ENCODE results near the gene CFAP73. TPM values are rescaled to one million over a fixed set of nuclear protein-coding genes. Genes with fewer than 3 reads are reported as not detected.
A peak's percentile ranks its signal among the peaks of the same experiment; 100 is the strongest.

CFAP73 gene
- total and polyA plus RNA-seq, 2 of the 8 experiments (the other 6 are each of a cell fraction or from before 2014, with no cell fraction given), result 0.45 to 0.56 TPM

DNA sequence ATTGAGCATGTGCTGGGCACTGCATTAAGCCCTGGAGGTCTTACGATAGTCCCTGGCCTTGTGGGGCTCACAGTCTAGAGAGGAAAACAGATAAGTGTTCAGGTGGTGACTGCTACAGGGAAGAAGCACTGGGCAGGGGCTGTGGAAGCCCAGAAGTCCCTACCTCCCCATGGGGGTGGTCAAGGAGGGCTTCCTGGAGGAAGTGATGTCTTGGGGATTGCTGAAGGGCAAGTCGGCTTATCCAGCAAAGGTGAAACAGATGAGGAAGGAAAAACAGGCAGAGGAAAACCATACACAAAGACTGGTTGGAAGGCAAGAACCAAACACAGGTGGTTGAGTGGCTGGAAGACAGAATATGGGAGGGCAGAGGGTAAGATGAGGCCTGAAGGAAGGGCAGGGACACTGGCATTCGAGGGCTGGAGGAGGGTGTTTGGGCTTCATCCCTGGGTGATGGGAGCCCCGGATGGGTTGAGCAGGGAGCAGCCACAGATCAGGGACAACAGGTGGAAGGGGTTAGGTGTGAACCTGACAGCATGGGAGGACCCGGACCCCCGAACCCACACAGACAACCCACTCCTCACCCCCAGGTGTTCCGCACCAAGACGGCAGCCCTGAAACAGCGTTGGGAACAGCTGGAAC lies 2.8 kb downstream of the CFAP73 start:
- peaks cover 1 to 34% (median 26%) of the 10 kb centered on the region in 4 experiments for H3K27me3 ChIP-seq (replicated peaks in 1 of 4; ENCODE audit: control insufficient read depth in 3 of 4, extremely low read depth in 1 of 4, insufficient read depth in 3 of 4, low read length in 3 of 4)
- H3K79me2 ChIP-seq (ENCODE audit: control insufficient read depth in 1 of 2, insufficient read depth in 2 of 2, low read length in 2 of 2), result no peaks in the 10 kb centered on the region
- H2BK15ac ChIP-seq (ENCODE audit: low read length), result peak overlapping the region; percentile 65
- no peak overlapping the region for H3K23ac ChIP-seq (ENCODE audit: insufficient read length)
- H3K9ac ChIP-seq (replicated peaks in 1 of 4; ENCODE audit: extremely low read depth in 1 of 4, low read depth in 3 of 4, low read length in 3 of 4), result no peak overlapping the region
- ChIA-PET POLR2A (ENCODE audit: partially characterized antibody) (interaction anchor here (1.0 to 3.8 kb wide), 8 partner anchors 9 to 95 kb away, joined by 3 to 35 read pairs (median 4); partner anchors contain the start of genes DDX54, DTX1, RASAL1 and RITA1), CTCF (ENCODE audit: partially characterized antibody) (interaction anchor here (0.7 to 7.9 kb wide), 27 partner anchors 10 to 1577 kb away, joined by 3 to 51 read pairs (median 4); partner anchors contain the start of gene RASAL1)
- no peak overlapping the region; the same call in 1 of the 2 replicates for H2BK20ac ChIP-seq (ENCODE audit: low read length)
- FAIRE-seq (no peak), DNase-seq (ENCODE audit: low read depth in 1 of 2, low spot score in 2 of 2) (no peak)
- H3K4me3 ChIP-seq (ENCODE audit: extremely low read depth in 1 of 4, insufficient read depth in 2 of 4, low read depth in 3 of 4, low read length in 4 of 4), result peak overlapping the region in 3 of 4 experiments; percentile 29 to 59 (median 56); a peak in 6 of 8 replicates
- H2BK120ac ChIP-seq (replicated peaks; ENCODE audit: low read depth, low read length), result no peak overlapping the region
- no peak overlapping the region for H2AK5ac ChIP-seq (ENCODE audit: low read depth, low read length)
- H3K27ac ChIP-seq (ENCODE audit: low read depth, low read length), result no peak overlapping the region
- H3K4me1 ChIP-seq (replicated peaks in 1 of 4; ENCODE audit: control insufficient read depth in 3 of 4, insufficient read depth in 4 of 4, low read length in 3 of 4), result peaks cover 7 to 23% (median 19%) of the 10 kb centered on the region in 4 experiments
- peak overlapping the region; percentile 90 for H4K8ac ChIP-seq (ENCODE audit: extremely low read depth, insufficient read depth, low read length)
- peak overlapping the region; percentile 4; the same call in 1 of the 2 replicates for H2BK12ac ChIP-seq (ENCODE audit: low read depth, low read length)
- no peaks in the 10 kb centered on the region; a peak in 1 of 8 replicates for H3K36me3 ChIP-seq (ENCODE audit: control insufficient read depth in 2 of 4, insufficient read depth in 4 of 4, low read length in 3 of 4)
- H2BK5ac ChIP-seq (ENCODE audit: low read depth, low read length), result no peak overlapping the region
- no peak overlapping the region for H4K5ac ChIP-seq (ENCODE audit: insufficient read length, low read depth, low read length)
- peaks cover 0 to 2% of the 10 kb centered on the region in 2 experiments for H4K20me1 ChIP-seq (replicated peaks in 1 of 2; ENCODE audit: control insufficient read depth in 1 of 2, insufficient read depth in 2 of 2, low read length in 2 of 2)
- peak overlapping the region; percentile 64 to 70 for H3K4me2 ChIP-seq (ENCODE audit: insufficient read depth in 1 of 2, low read depth in 2 of 2, low read length in 2 of 2)
- H3K14ac ChIP-seq (ENCODE audit: insufficient read length), result no peak overlapping the region
- H3K4ac ChIP-seq (replicated peaks; ENCODE audit: insufficient read length, low read depth, low read length), result no peak overlapping the region
- H3K23me2 ChIP-seq (ENCODE audit: low read depth, low read length), result peaks cover 11% of the 10 kb centered on the region; the same call in 1 of the 2 replicates
- peak overlapping the region; percentile 27; the same call in 1 of the 2 replicates for H2AFZ ChIP-seq (ENCODE audit: low read length)
- no peak overlapping the region for H4K91ac ChIP-seq (replicated peaks; ENCODE audit: insufficient read length, low read length)
- H3K56ac ChIP-seq (replicated peaks; ENCODE audit: insufficient read length, low read depth, low read length), result no peak overlapping the region
- H3K79me1 ChIP-seq (ENCODE audit: low read depth, low read length), result no peaks in the 10 kb centered on the region; the same call in 1 of the 2 replicates
- H3K18ac ChIP-seq (ENCODE audit: extremely low read depth, low read length), result 0 out of 2 replicates have a peak overlapping the region, but pooled peaks have one; percentile 62
- 31% methylated on average over 9 of the region's 9 CpGs; no CpG with 5 or more reads in 1 of the 2 experiments for WGBS, 2 experiments (ENCODE audit: extremely low coverage in 1 of 2, insufficient coverage in 1 of 2, insufficient read length in 1 of 2, insufficient replicate concordance in 2 of 2, low coverage in 1 of 2, low lambda C conversion rate in 2 of 2, missing lambda C conversion rate in 1 of 2)
- no peaks in the 10 kb centered on the region for H3K9me3 ChIP-seq (ENCODE audit: insufficient read depth in 2 of 2, low read depth in 1 of 2, low read length in 1 of 2)
- TF ChIP-seq SP2 (IDR thresholded peaks at IDR 0.05; ENCODE audit: low read length) (no peak), SP4 (IDR thresholded peaks at IDR 0.05; ENCODE audit: low read length) (no peak), ASH2L (IDR thresholded peaks at IDR 0.05; ENCODE audit: low read length) (no peak), FOSL1 (IDR thresholded peaks at IDR 0.05; ENCODE audit: insufficient read depth, low read depth, low read length) (no peak), ZNF274 (IDR thresholded peaks at IDR 0.05; ENCODE audit: borderline replicate concordance, extremely low read depth, low read length) (no peak), BRCA1 (IDR thresholded peaks at IDR 0.05; ENCODE audit: low read depth, low read length) (no peak), EP300 (IDR thresholded peaks at IDR 0.05; ENCODE audit: borderline replicate concordance in 1 of 2, low read depth in 2 of 2, low read length in 2 of 2) (no peak), SRF (IDR thresholded peaks at IDR 0.05; ENCODE audit: low read depth, low read length) (no peak), CHD2 (IDR thresholded peaks at IDR 0.05; ENCODE audit: low read length) (no peak)

Data from H1 (cell line).